GM13977 (cell line): Measurements from ENCODE around the gene CA6.
"Not testable (repeated sequence)": the region's sequence is repeated elsewhere in the genome, so short reads cannot be mapped to it uniquely, and the experiment has no call there.

ENCODE experiments used
- DNase-seq: peaks from one replicate; pipeline ENCODE4 v3.0.0; 2012; ENCODE audit warnings: low spot score
- in situ Hi-C: fragments of 300-500 bp; cut with MboI; formaldehyde crosslinking; loops from one replicate; pipeline ENCODE4 v1.12.0; 2022; ENCODE audit warnings: low sequenced_read_pairs, low pct_unique_long_range_greater_than_20kb, mixed read lengths, inconsistent platforms; ENCODE audit not compliant: unreplicated experiment
- TF ChIP-seq, protein P1 (sequence below): IDR thresholded peaks from 2 replicates; pipeline ENCODE4 v1.5.1; 2012; ENCODE audit warnings: mild to moderate bottlenecking, control low read depth; ENCODE audit not compliant: insufficient read depth; ENCODE audit errors: extremely low read depth, missing control alignments

The CA6 gene

DNA sequence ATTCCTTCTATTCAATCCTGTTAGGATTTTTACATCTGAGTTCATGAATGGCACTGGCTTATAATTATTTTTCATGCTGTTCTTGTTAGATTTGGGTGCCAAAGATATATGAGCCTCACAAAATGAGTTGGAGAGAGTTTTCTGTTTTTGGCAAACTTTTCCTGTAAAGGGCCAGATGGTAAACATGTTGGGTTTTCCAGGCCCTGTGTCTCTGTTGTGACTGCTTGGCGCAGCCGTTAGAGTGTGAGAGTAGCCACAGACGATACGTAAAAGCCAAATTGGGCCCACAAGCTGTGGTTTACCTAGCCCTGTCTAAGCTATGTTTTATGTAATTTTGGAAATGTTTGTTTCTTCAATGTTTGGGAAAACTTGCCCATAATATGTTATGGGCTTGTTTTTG, 15.6 kb upstream of the CA6 start:
- DNase-seq: no peak
- in situ Hi-C loops: no loop called here
- TF ChIP-seq, protein P1, sequence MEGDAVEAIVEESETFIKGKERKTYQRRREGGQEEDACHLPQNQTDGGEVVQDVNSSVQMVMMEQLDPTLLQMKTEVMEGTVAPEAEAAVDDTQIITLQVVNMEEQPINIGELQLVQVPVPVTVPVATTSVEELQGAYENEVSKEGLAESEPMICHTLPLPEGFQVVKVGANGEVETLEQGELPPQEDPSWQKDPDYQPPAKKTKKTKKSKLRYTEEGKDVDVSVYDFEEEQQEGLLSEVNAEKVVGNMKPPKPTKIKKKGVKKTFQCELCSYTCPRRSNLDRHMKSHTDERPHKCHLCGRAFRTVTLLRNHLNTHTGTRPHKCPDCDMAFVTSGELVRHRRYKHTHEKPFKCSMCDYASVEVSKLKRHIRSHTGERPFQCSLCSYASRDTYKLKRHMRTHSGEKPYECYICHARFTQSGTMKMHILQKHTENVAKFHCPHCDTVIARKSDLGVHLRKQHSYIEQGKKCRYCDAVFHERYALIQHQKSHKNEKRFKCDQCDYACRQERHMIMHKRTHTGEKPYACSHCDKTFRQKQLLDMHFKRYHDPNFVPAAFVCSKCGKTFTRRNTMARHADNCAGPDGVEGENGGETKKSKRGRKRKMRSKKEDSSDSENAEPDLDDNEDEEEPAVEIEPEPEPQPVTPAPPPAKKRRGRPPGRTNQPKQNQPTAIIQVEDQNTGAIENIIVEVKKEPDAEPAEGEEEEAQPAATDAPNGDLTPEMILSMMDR: no peak

DNA sequence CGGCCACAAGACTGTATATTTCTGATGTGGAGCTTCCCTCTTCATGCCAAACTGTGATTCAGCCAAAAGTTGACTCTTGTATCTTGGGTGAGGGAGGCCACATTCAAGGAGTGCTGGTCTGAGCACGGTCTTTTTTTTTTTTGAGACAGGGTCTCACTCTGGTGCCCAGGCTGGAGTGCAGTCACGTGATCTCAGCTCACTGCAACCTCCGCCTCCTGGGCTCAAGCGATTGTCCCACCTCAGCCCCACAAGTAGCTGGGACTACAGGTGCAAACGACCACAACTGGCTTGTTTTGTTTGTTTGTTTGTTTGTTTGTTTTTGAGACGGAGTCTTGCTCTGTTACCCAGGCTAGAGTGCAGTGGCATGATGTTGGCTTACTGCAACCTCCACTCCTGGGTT, 8.6 kb upstream of the CA6 start:
- in situ Hi-C loops, DNase-seq: not testable (repeated sequence)

DNA sequence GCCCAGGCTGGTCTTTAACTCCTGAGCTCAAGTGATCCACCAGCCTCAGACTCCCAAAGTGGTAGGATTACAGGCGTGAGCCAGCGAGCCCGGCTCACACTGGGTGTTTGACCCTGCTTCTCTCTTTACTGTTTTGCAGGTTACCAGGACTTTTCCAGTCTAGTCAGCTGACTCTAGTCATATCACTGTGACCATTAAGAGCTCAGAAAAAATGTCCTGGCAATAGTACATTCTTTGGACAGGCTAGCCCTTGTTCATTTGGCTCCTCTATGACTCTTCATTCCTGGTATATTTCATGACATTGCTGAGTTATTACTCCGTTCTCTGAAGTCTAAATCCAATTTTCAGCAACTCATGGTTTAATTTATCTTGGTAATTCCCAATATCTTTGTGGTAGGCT, 8.0 kb upstream of the CA6 start:
- TF ChIP-seq, protein P1: no peak
- no peak for DNase-seq
- in situ Hi-C loops: no loop called here

DNA sequence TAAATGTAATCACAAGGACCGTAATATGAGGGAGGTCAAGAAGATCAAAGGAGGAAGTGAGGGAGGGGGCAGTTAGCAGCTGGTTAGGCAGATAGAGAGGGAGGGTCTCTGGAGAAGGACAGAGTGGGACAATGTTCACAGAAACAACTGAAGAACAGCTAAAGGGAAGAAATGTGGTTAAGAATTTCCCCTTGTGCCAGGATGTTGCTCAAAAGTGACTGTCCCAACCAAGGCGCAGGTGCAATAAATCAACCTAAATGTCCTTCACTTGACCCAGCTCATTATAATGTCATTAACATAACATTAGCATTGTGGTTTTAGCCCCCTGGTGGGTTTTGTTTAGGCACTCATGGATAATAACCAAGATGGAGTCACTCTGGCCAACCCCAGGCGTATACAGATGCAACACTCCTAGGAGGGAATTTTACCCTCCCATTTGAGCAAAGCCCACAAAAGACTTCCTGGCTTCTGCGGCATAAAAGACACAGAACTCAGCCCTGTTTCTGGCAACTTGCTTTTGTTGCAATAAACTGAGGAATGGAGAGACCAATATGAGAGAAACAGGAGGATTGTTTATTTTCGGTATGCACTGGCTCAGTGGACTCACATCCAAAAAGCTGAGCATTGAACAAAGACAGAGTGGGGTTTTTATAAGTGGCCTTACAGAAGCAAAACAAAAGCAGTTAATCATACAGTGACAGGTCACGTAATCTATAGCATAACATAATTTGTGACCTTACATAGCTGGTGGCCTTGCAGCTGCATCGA, 7.3 kb upstream of the CA6 start:
- DNase-seq: no peak
- in situ Hi-C loops: no loop called here

DNA sequence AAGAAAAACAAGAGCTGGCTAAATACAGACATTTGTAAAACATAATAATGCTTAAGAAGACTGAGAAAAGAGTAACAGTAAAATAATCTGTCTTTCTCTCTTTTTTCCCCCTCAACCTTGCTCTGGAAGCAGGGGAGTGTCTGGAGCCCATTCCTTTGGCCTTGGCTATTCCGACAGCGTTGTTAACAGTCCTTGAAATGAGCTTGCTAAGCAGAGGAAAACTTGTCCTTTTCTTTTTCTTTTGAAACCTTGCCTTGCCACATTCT, 6.7 kb upstream of the CA6 start:
- TF ChIP-seq, protein P1: no peak
- in situ Hi-C loops: no loop called here
- DNase-seq: no peak

More for the DNA sequence above, 7.3 kb upstream of the CA6 start:
- TF ChIP-seq, protein P1: no peak

DNA sequence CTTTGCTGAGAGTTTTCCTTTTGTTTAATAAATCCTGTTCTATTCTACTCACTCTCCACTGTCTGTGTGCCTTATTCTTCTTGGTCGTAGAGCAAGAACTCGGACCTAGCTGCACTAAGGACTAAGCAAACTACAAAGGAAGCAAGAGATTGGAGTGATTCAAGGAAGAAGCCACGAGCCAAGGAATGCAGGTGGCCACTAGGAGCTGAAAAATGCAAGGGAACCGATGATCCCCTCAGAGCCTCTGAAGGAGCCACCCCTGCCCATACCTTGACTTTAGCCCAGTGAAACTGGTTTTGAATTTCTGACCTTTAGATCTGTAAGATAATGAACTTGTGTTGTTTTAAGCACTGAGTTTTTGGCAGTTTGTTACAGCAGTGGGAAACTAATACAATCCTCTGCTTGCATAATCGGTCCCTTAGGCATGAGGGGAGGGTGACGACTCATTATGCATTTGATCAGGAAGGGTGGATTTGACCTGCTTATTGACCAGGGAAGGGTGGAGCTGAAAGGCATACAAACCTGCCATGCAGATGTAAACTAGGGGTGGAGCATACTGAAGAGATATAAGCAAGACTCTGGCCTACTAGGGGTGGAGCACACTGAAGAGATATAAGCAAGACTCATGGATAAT, 6.2 kb upstream of the CA6 start:
- in situ Hi-C loops: no loop called here
- no peak for DNase-seq
- TF ChIP-seq, protein P1: no peak

DNA sequence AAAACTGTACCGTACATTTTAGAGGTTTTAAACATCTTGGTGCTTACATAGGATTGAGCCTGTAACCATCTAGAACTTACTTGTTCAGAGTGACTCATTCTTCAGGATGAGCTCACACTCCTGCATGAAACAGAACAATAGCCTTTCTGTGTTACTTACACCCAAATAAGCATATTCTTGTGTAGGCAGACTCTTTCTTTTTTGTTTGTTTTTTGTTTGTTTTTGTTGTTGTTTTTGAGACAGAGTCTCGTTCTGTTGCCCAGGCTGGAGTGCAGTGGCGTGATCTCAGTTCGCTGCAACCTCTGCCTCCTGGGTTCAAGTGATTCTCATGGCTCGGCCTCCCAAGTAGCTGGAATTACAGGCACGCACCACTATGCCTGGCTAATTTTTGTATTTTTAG, 3.8 kb upstream of the CA6 start:
- DNase-seq: no peak
- TF ChIP-seq, protein P1: no peak
- in situ Hi-C loops: no loop called here
